Keratinocyte (primary cell): ENCODE data around the gene ACTN1. TPM values are rescaled to one million over a fixed set of nuclear protein-coding genes. Genes with fewer than 3 reads are reported as not detected.

Experiments
- DNase-seq: peaks from one replicate; pipeline ENCODE4 v3.0.0-alpha.2; 2011; ENCODE audit warnings: low read depth, missing footprints, low spot score
- FAIRE-seq: peaks from 2 replicates; lab custom pipeline; 2011; peaks lifted over from hg19 to GRCh38; lab: Jason Lieb, UNC
- H2AFZ ChIP-seq: 2 replicates; pipeline ENCODE4 v1.6.0; 2012; ENCODE audit warnings: low read length, control low read depth, inconsistent platforms; ENCODE audit not compliant: control insufficient read depth
- H3K27ac ChIP-seq: 2 replicates; pipeline ENCODE4 v1.5.1; 2011; ENCODE audit warnings: low read length; ENCODE audit not compliant: control insufficient read depth, insufficient read depth
- H3K27me3 ChIP-seq: 3 replicates; pipeline ENCODE4 v1.6.0; 2011; ENCODE audit warnings: low read length; ENCODE audit not compliant: control insufficient read depth, insufficient read depth; ENCODE audit errors: extremely low read depth
- H3K36me3 ChIP-seq, 2 experiments: 2 replicates in 1 of 2; 3 replicates in 1 of 2; pipeline ENCODE4 v1.5.1; 2011; ENCODE audit warnings: low read length in 2 of 2, mild to moderate bottlenecking in 1 of 2; ENCODE audit not compliant: control insufficient read depth in 2 of 2, insufficient read depth in 2 of 2; ENCODE audit errors: extremely low read depth in 1 of 2
- H3K4me1 ChIP-seq: 3 replicates; pipeline ENCODE4 v1.5.1; 2011; ENCODE audit warnings: low read length; ENCODE audit not compliant: control insufficient read depth, insufficient read depth; ENCODE audit errors: extremely low read depth
- H3K4me2 ChIP-seq: 3 replicates; pipeline ENCODE4 v1.6.0; 2011; ENCODE audit warnings: low read depth, low read length; ENCODE audit not compliant: control insufficient read depth, insufficient read depth; ENCODE audit errors: extremely low read depth
- H3K4me3 ChIP-seq, 3 experiments: fragments of 200-600 bp in 1 of 3; sonication (generic) in 1 of 3; 2 replicates in 2 of 3; 3 replicates in 1 of 3; pipeline ENCODE4 v1.5.1; 2011 to 2016; ENCODE audit warnings: low read length in 3 of 3, mild to moderate bottlenecking in 3 of 3, control low read depth in 2 of 3, inconsistent platforms in 1 of 3, low read depth in 1 of 3, mixed read lengths in 1 of 3, mixed run types in 1 of 3, moderate library complexity in 1 of 3; ENCODE audit not compliant: control insufficient read depth in 2 of 3, insufficient read depth in 2 of 3; ENCODE audit errors: extremely low read depth in 1 of 3
- H3K79me2 ChIP-seq: 2 replicates; pipeline ENCODE4 v1.6.0; 2012; ENCODE audit warnings: low read length; ENCODE audit not compliant: control insufficient read depth, insufficient read depth
- H3K9ac ChIP-seq: 3 replicates; pipeline ENCODE4 v1.6.0; 2011; ENCODE audit warnings: low read length; ENCODE audit not compliant: control insufficient read depth, insufficient read depth; ENCODE audit errors: extremely low read depth
- H3K9me1 ChIP-seq: 3 replicates; pipeline ENCODE4 v1.6.0; 2011; ENCODE audit warnings: low read length; ENCODE audit not compliant: control insufficient read depth, insufficient read depth; ENCODE audit errors: extremely low read depth
- H3K9me3 ChIP-seq: 2 replicates; pipeline ENCODE4 v1.5.1; 2012; ENCODE audit warnings: low read depth, low read length; ENCODE audit not compliant: control insufficient read depth
- H4K20me1 ChIP-seq: 3 replicates; pipeline ENCODE4 v1.6.0; 2011; ENCODE audit warnings: low read length; ENCODE audit not compliant: control insufficient read depth, insufficient read depth; ENCODE audit errors: extremely low read depth
- EZH2 ChIP-seq: IDR thresholded peaks from one replicate; pipeline ENCODE4 v1.6.1; 2012; ENCODE audit warnings: inconsistent platforms, mild to moderate bottlenecking, low read length, moderate library complexity
- dilution Hi-C: fragments of 300-500 bp; cut with MboI; formaldehyde crosslinking; loops from one replicate; pipeline ENCODE4 v1.7.0; 2020; ENCODE audit warnings: low sequenced_read_pairs; ENCODE audit not compliant: extremely low pct_ligation_motif_present
- polyA plus RNA-seq, 5 experiments: library from polyadenylated mRNA; depleted of rRNA in 3 of 5; stranded (reverse) in 3 of 5; stranded (forward) in 1 of 5; unstranded in 1 of 5; fragments of >200 nt; gene quantifications; 1 replicate in 1 of 5; 2 replicates in 3 of 5; 3 replicates in 1 of 5; pipeline versions ENCODE4 v1.2.1 to v1.2.3, GENCODE V29; 2011 to 2012; ENCODE audit warnings: missing spikeins in 2 of 5, low read depth in 1 of 5, low replicate concordance in 1 of 5
- TF ChIP-seq, protein P1 (sequence below), 3 experiments: IDR thresholded peaks in 1 of 3; conservative IDR thresholded peaks in 1 of 3; optimal IDR thresholded peaks in 1 of 3; 2 replicates in 2 of 3; 3 replicates in 1 of 3; pipeline versions ENCODE3 to v1.5.1; 2011; ENCODE audit warnings: low read length in 3 of 3, mild to moderate bottlenecking in 3 of 3, moderate library complexity in 2 of 3, control low read depth in 1 of 3, inconsistent platforms in 1 of 3; ENCODE audit not compliant: insufficient read depth in 2 of 3; ENCODE audit errors: extremely low read depth in 1 of 3

ACTN1 gene
- polyA plus RNA-seq, 1 donor (not counting 4 experiments of a cell fraction or from before 2014, with no cell fraction given), result 558 TPM

DNA sequence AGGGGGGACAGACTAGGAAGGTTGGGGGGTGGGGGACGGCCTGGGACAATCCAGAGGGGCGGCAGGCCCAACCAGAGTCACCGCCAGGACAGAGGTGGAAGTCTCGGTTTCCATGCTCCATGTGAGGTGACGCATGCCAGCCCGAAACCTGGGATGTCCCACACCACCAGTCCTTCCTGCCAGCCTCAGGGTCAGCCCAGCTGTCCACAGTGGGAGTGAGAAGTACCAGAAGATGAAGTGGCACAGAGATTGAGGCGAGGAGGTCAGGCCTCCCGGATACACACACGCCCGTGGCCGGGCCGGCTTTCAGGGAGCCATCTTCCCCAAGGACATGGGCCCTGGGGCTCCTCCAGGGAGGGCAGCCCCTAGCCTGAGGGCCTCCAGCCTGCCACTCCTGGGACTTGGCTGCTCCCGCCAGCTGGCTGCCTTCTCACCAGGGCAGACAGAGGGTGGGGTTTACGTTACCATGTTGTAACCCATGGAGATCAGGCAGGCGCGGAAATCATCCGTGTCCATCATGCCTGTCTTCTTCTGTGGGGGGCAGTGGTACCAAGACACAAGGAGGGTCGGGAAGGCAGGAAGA, 101.0 kb downstream of the ACTN1 start:
- peaks cover 32% of the 10 kb centered on the region for H4K20me1 ChIP-seq
- H3K9me3 ChIP-seq, result no peaks in the 10 kb centered on the region
- H2AFZ ChIP-seq, result no peak overlapping the region
- TF ChIP-seq, protein P1, sequence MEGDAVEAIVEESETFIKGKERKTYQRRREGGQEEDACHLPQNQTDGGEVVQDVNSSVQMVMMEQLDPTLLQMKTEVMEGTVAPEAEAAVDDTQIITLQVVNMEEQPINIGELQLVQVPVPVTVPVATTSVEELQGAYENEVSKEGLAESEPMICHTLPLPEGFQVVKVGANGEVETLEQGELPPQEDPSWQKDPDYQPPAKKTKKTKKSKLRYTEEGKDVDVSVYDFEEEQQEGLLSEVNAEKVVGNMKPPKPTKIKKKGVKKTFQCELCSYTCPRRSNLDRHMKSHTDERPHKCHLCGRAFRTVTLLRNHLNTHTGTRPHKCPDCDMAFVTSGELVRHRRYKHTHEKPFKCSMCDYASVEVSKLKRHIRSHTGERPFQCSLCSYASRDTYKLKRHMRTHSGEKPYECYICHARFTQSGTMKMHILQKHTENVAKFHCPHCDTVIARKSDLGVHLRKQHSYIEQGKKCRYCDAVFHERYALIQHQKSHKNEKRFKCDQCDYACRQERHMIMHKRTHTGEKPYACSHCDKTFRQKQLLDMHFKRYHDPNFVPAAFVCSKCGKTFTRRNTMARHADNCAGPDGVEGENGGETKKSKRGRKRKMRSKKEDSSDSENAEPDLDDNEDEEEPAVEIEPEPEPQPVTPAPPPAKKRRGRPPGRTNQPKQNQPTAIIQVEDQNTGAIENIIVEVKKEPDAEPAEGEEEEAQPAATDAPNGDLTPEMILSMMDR (optimal IDR thresholded peaks at IDR 0.05 in 1 of 3, IDR thresholded peaks at IDR 0.05 in 1 of 3, conservative IDR thresholded peaks at IDR 0.05 in 1 of 3; ENCODE audit: extremely low read depth in 1 of 3, insufficient read depth in 2 of 3, low read length in 3 of 3), result no peak
- peaks cover 1% of the 10 kb centered on the region for H3K9me1 ChIP-seq
- H3K9ac ChIP-seq, result no peak overlapping the region
- peaks cover 4% of the 10 kb centered on the region for H3K4me1 ChIP-seq
- no peak overlapping the region for H3K4me3 ChIP-seq
- no peak overlapping the region for H3K27ac ChIP-seq
- no peak for FAIRE-seq
- peaks cover 72 to 83% of the 10 kb centered on the region in 2 experiments for H3K36me3 ChIP-seq
- peaks cover 30% of the 10 kb centered on the region for H3K79me2 ChIP-seq
- H3K27me3 ChIP-seq, result no peaks in the 10 kb centered on the region
- dilution Hi-C loops, result no loop called here
- H3K4me2 ChIP-seq, result no peak overlapping the region
- no peak for DNase-seq

DNA sequence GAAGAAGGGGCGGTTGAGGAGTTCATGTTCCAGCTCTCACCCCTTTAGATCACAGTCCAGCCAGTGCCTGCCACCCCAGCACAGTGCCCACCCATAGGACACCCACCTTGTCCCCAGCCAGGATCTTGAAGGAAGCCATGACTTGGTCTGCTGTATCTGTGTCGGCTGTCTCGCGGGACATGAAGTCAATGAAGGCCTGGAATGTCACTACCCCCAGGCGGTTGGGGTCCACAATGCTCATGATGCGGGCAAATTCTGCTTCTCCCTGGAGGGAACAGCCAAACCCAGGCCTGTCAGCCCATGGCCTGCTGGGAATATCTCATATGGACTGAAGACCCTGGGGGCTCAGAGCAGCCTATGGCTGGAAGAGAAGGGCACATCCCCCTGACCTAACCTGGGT, 102.1 kb downstream of the ACTN1 start:
- FAIRE-seq (no peak), DNase-seq (no peak)
- Histone ChIP-seq H3K27me3 (no peaks in the 10 kb centered on the region), H3K4me3 (no peak overlapping the region), H3K9ac (no peak overlapping the region), H3K9me1 (peaks cover 4% of the 10 kb centered on the region), H4K20me1 (peaks cover 29% of the 10 kb centered on the region), H3K4me2 (no peak overlapping the region), H2AFZ (no peak overlapping the region), H3K9me3 (no peaks in the 10 kb centered on the region), H3K27ac (no peak overlapping the region), H3K4me1 (peaks cover 4% of the 10 kb centered on the region), H3K36me3 (peaks cover 70 to 83% of the 10 kb centered on the region in 2 experiments), H3K79me2 (peaks cover 22% of the 10 kb centered on the region)
- dilution Hi-C loops, result no loop called here
- no peak for TF ChIP-seq EZH2
- TF ChIP-seq, protein P1 (optimal IDR thresholded peaks at IDR 0.05 in 1 of 3, IDR thresholded peaks at IDR 0.05 in 1 of 3, conservative IDR thresholded peaks at IDR 0.05 in 1 of 3; ENCODE audit: extremely low read depth in 1 of 3, insufficient read depth in 2 of 3, low read length in 3 of 3), result no peak
